Endothelial cell of umbilical vein (primary cell): ENCODE results near the gene ROBO2. TPM values are rescaled to one million over a fixed set of nuclear protein-coding genes. Genes with fewer than 3 reads are reported as not detected.

Experiments used
- BruUV-seq: library from RNA; stranded (reverse); fragments of 400-500 nt; replicated peaks from 2 replicates; lab custom pipeline; 2021; lab: Mats Ljungman, UMichigan
- CTCF ChIA-PET: fragments of 300-600, 350-600 bp; sonication (Branson Sonifier 250); formaldehyde crosslinking; loops from one replicate; lab custom pipeline; 2021; ENCODE audit warnings: antibody characterized with exemption, inconsistent platforms; lab: Charles Lee
- POLR2A ChIA-PET: fragments of 300-600, 350-600 bp; sonication (Branson Sonifier 250); formaldehyde crosslinking; loops from one replicate; lab custom pipeline; 2021; ENCODE audit warnings: antibody characterized with exemption, inconsistent platforms; lab: Charles Lee
- DNase-seq: peaks from one replicate; pipeline ENCODE4 v3.0.0-alpha.2; 2011; ENCODE audit warnings: low read depth, low spot score
- FAIRE-seq: peaks from 2 replicates; lab custom pipeline; 2011; peaks lifted over from hg19 to GRCh38; lab: Jason Lieb, UNC
- H2AFZ ChIP-seq: 2 replicates; pipeline ENCODE4 v1.6.0; 2012; ENCODE audit warnings: low read depth, low read length, control low read depth, inconsistent platforms
- H3K27ac ChIP-seq: 2 replicates; pipeline ENCODE4 v1.5.1; 2011; ENCODE audit warnings: low read depth, mild to moderate bottlenecking, control low read depth, low read length, moderate library complexity; ENCODE audit not compliant: insufficient read depth
- H3K27me3 ChIP-seq, 2 experiments: 2 replicates each; pipeline versions ENCODE4 v1.6.0 to v1.6.1; 2011; ENCODE audit warnings: low read length in 2 of 2, mixed read lengths in 1 of 2; ENCODE audit not compliant: control insufficient read depth in 2 of 2, insufficient read depth in 2 of 2
- H3K36me3 ChIP-seq, 2 experiments: 2 replicates in 1 of 2; 3 replicates in 1 of 2; pipeline ENCODE4 v1.5.1; 2011; ENCODE audit warnings: low read length in 2 of 2, mild to moderate bottlenecking in 1 of 2, moderate library complexity in 1 of 2; ENCODE audit not compliant: control insufficient read depth in 2 of 2, insufficient read depth in 2 of 2; ENCODE audit errors: extremely low read depth in 1 of 2
- H3K4me1 ChIP-seq: 3 replicates; pipeline ENCODE4 v1.5.1; 2011; ENCODE audit warnings: mild to moderate bottlenecking, low read length; ENCODE audit not compliant: control insufficient read depth, insufficient read depth; ENCODE audit errors: extremely low read depth
- H3K4me2 ChIP-seq: 2 replicates; pipeline ENCODE4 v1.6.1; 2011; ENCODE audit warnings: low read length, control low read depth, mixed read lengths; ENCODE audit not compliant: insufficient read depth
- H3K4me3 ChIP-seq, 3 experiments: fragments of 200-600 bp in 1 of 3; sonication (generic), shearing (Covaris generic) in 1 of 3; replicated peaks in 1 of 3; 2 replicates each; pipeline ENCODE4 v1.5.1; 2011 to 2016; ENCODE audit warnings: control low read depth in 3 of 3, low read length in 3 of 3, mild to moderate bottlenecking in 2 of 3, inconsistent platforms in 1 of 3, low read depth in 1 of 3, moderate library complexity in 1 of 3; ENCODE audit not compliant: insufficient read depth in 1 of 3
- H3K79me2 ChIP-seq: 2 replicates; pipeline ENCODE4 v1.6.0; 2012; ENCODE audit warnings: low read length, inconsistent platforms; ENCODE audit not compliant: control insufficient read depth, insufficient read depth
- H3K9ac ChIP-seq: replicated peaks from 2 replicates; pipeline ENCODE3; 2011; ENCODE audit warnings: low read length, control low read depth; ENCODE audit not compliant: insufficient read depth; ENCODE audit errors: extremely low read depth
- H3K9me1 ChIP-seq: replicated peaks from 3 replicates; pipeline ENCODE4 v1.6.0; 2011; ENCODE audit warnings: mild to moderate bottlenecking, low read length; ENCODE audit not compliant: control insufficient read depth, insufficient read depth; ENCODE audit errors: extremely low read depth
- H3K9me3 ChIP-seq: replicated peaks from 2 replicates; pipeline ENCODE4 v1.5.1; 2012; ENCODE audit warnings: low read length, inconsistent platforms; ENCODE audit not compliant: control insufficient read depth, insufficient read depth
- H4K20me1 ChIP-seq: replicated peaks from 2 replicates; pipeline ENCODE3; 2011; ENCODE audit warnings: mild to moderate bottlenecking, low read length; ENCODE audit not compliant: control insufficient read depth, insufficient read depth; ENCODE audit errors: extremely low read depth
- CTCF ChIP-seq, 2 donors: IDR thresholded peaks; 1 replicate in 1 of 2; 2 replicates in 1 of 2; pipeline ENCODE4 v1.5.1; 2011; ENCODE audit warnings: low read length in 2 of 2, mild to moderate bottlenecking in 2 of 2, moderate library complexity in 2 of 2, control low read depth in 1 of 2, inconsistent platforms in 1 of 2, low read depth in 1 of 2; ENCODE audit not compliant: insufficient read depth in 1 of 2; ENCODE audit errors: extremely low read depth in 1 of 2
- EZH2 ChIP-seq: IDR thresholded peaks from 2 replicates; pipeline ENCODE4 v1.6.1; 2012; ENCODE audit warnings: borderline replicate concordance, low read depth, mild to moderate bottlenecking, moderate library complexity, low read length, inconsistent platforms; ENCODE audit not compliant: severe bottlenecking
- FOS ChIP-seq: IDR thresholded peaks from 2 replicates; pipeline ENCODE4 v1.6.1; 2011; ENCODE audit warnings: mild to moderate bottlenecking, low read length, moderate library complexity, borderline replicate concordance; ENCODE audit not compliant: insufficient read depth
- GATA2 ChIP-seq: IDR thresholded peaks from 2 replicates; pipeline ENCODE4 v1.7.0; 2011; ENCODE audit warnings: low read depth, mild to moderate bottlenecking, moderate library complexity, mixed read lengths, low read length; ENCODE audit not compliant: insufficient read length, insufficient read depth
- JUN ChIP-seq: IDR thresholded peaks from 2 replicates; pipeline ENCODE4 v1.6.1; 2011; ENCODE audit warnings: borderline replicate concordance, low read depth; ENCODE audit not compliant: insufficient read length, insufficient read depth
- MAX ChIP-seq: IDR thresholded peaks from 2 replicates; pipeline ENCODE4 v1.6.1; 2011; ENCODE audit not compliant: insufficient read depth, insufficient read length
- MYC ChIP-seq: IDR thresholded peaks from one replicate; pipeline ENCODE4 v1.6.1; 2011; ENCODE audit warnings: mild to moderate bottlenecking, low read depth, low read length
- POLR2A ChIP-seq: IDR thresholded peaks from 2 replicates; pipeline ENCODE4 v1.6.1; 2012; ENCODE audit warnings: low read depth, mild to moderate bottlenecking, control low read depth, low read length
- POLR2AphosphoS5 ChIP-seq: IDR thresholded peaks from 2 replicates; pipeline ENCODE4 v1.6.1; 2012; ENCODE audit warnings: low read depth, mild to moderate bottlenecking, control low read depth, low read length, moderate library complexity; ENCODE audit not compliant: insufficient read depth
- dilution Hi-C: fragments of 300-500 bp; cut with MboI; formaldehyde crosslinking; loops from one replicate; pipeline ENCODE4 v1.15.0; 2019; ENCODE audit warnings: low sequenced_read_pairs; ENCODE audit not compliant: extremely low pct_ligation_motif_present
- intact Hi-C: fragments of 100-400 bp; cut with micrococcal nuclease; formaldehyde crosslinking; loops from one replicate; pipeline ENCODE4 v1.10.0; 2022
- polyA plus RNA-seq, 4 experiments: library from polyadenylated mRNA; depleted of rRNA in 3 of 4; stranded (reverse) in 3 of 4; unstranded in 1 of 4; fragments of >200 nt; gene quantifications; 2 replicates each; pipeline versions ENCODE4 v1.2.1 to v1.2.3, GENCODE V29; 2011 to 2012; ENCODE audit warnings: missing spikeins in 1 of 4
- total RNA-seq: library from RNA; stranded (reverse); gene quantifications from 2 replicates; pipeline ENCODE4 v1.2.3, GENCODE V29; 2021

The ROBO2 gene
- total and polyA plus RNA-seq, 2 donors (not counting 3 experiments of a cell fraction or from before 2014, with no cell fraction given): not detected

- Histone ChIP-seq H3K4me3 (no peak overlapping the region), H3K9me3 (no peaks in the 10 kb centered on the region), H2AFZ (no peak overlapping the region), H4K20me1 (no peaks in the 10 kb centered on the region), H3K79me2 (no peaks in the 10 kb centered on the region), H3K27me3 (no peaks in the 10 kb centered on the region), H3K4me1 (peaks cover 2% of the 10 kb centered on the region), H3K9me1 (no peaks in the 10 kb centered on the region), H3K9ac (no peak overlapping the region), H3K27ac (no peak overlapping the region), H3K36me3 (no peaks in the 10 kb centered on the region), H3K4me2 (no peak overlapping the region)
- dilution Hi-C loops (no loop called here), intact Hi-C loops (no loop called here)
- DNase-seq: no peak
- no TSS peak for BruUV-seq
- no peak for FAIRE-seq
- TF ChIP-seq GATA2: no peak
- TF ChIP-seq MAX: no peak
- no peak for TF ChIP-seq FOS
- TF ChIP-seq EZH2: no peak
- CTCF ChIA-PET: no interaction called here
- POLR2A ChIA-PET: no interaction called here
Measured at GRCh38 chr3:77191014-77191413, 151.1 kb downstream of the ROBO2 start.

GRCh38 chr3:77191640-77192039 lies 151.7 kb downstream of the ROBO2 start:
- Histone ChIP-seq H3K36me3 (no peaks in the 10 kb centered on the region), H3K27ac (no peak overlapping the region), H3K4me1 (peaks cover under 1% of the 10 kb centered on the region), H3K9ac (no peak overlapping the region), H4K20me1 (no peaks in the 10 kb centered on the region), H3K9me1 (no peaks in the 10 kb centered on the region), H3K4me3 (no peak overlapping the region), H3K9me3 (no peaks in the 10 kb centered on the region), H2AFZ (no peak overlapping the region), H3K79me2 (no peaks in the 10 kb centered on the region), H3K4me2 (no peak overlapping the region), H3K27me3 (no peaks in the 10 kb centered on the region)
- POLR2A ChIA-PET: no interaction called here
- CTCF ChIA-PET: no interaction called here
- dilution Hi-C loops (no loop called here), intact Hi-C loops (no loop called here)
- TF ChIP-seq EZH2: no peak
- no peak for TF ChIP-seq POLR2AphosphoS5
- no peak for TF ChIP-seq CTCF (IDR thresholded peaks at IDR 0.05; ENCODE audit: extremely low read depth in 1 of 2, insufficient read depth in 1 of 2, low read depth in 1 of 2, low read length in 2 of 2)
- TF ChIP-seq MAX: no peak
- no peak for TF ChIP-seq JUN
- no peak for TF ChIP-seq FOS
- TF ChIP-seq MYC: no peak
- no peak for TF ChIP-seq GATA2
- no peak for TF ChIP-seq POLR2A
- no peak for FAIRE-seq
- no TSS peak for BruUV-seq
- no peak for DNase-seq
